ENCODE results near the gene OSBP2. TPM values are rescaled to one million over a fixed set of nuclear protein-coding genes. Genes with fewer than 3 reads are reported as not detected.
"Not testable (repeated sequence)": the region's sequence is repeated elsewhere in the genome, so short reads cannot be mapped to it uniquely, and the experiment has no call there.

OSBP2 gene
- polyA plus RNA-seq, 1 donor = 77.2 TPM

DNA sequence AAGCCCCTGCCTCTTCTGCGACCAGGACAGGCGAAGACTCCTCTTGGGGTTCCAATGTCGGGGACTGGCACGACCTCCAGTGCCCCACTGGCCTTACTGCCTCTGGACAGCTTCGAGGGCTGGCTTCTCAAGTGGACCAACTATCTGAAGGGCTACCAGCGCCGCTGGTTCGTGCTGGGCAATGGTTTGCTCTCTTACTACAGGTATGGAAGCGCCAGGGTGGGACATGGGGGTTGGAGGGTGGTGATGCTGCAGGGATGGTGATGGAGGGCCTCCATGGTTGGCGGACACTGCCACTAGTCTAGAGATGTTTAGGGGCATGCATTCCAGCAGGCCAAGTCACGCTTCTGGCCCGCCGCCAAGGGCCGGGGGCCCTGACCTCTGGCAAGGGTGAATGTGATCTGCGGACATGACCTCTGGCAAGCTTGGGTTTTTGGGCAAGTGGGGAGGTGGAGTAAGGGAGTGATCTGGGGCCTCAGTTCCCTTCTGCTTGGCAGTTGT is 727 bp downstream of the OSBP2 start:
- H3K27ac ChIP-seq (ENCODE audit: low read length) = no peak overlapping the region
- no CpG with 5 or more reads among the region's 15 CpGs for WGBS (ENCODE audit: insufficient coverage, low lambda C conversion rate)
- no peaks in the 10 kb centered on the region for H3K9me3 ChIP-seq (ENCODE audit: control insufficient read depth, low read depth, low read length)
- H3K36me3 ChIP-seq (ENCODE audit: control insufficient read depth, insufficient read depth, low read length) = no peaks in the 10 kb centered on the region
- peak overlapping the region; percentile 75 for H3K4me3 ChIP-seq (ENCODE audit: low read length)
- DNase-seq = no peak
- H3K27me3 ChIP-seq (ENCODE audit: control insufficient read depth, insufficient read depth, low read length) = peaks cover 10% of the 10 kb centered on the region
- peaks cover 5% of the 10 kb centered on the region for H3K4me1 ChIP-seq (ENCODE audit: control insufficient read depth, insufficient read depth, low read length)

DNA sequence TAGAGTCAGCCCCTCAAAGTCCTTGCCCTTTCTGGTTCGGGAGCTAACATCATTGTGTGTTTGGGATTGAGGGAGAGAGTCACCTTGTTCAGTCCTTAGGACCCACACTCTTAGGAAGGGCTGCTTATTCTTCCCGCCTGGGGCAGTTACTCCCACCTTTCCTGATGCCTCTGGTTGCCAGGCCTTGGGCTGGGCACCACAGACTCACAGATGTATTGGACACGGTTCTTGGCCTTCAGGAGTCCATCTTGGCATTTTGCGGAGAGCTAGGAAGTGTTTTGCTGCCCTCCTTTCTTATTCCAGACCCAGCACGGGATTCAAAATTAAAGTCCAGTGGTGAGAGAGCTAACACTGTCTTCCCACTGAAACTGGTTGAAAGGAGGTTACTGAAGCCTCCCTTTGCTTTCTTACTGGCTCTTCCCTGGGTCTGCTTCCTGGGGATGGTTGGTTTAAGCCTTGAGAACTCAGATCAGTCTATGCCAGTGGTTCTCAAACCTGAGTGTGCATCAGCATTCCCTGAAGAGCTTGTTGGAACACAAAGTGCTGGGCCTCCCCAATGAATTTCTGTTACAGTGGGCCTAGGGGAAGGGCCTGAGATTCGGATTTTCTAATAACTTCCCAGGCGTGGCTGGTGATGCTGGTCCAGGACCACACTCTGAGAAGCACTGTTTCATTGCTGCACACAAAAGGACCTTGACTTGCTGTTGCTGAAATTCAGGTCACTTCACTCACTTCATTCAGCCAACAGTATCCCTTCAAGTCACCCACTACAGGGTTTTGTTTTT is 1.4 kb downstream of the OSBP2 start:
- H3K9me3 ChIP-seq (ENCODE audit: control insufficient read depth, low read depth, low read length) = no peaks in the 10 kb centered on the region
- H3K36me3 ChIP-seq (ENCODE audit: control insufficient read depth, insufficient read depth, low read length) = no peaks in the 10 kb centered on the region
- H3K4me1 ChIP-seq (ENCODE audit: control insufficient read depth, insufficient read depth, low read length) = peaks cover 5% of the 10 kb centered on the region
- H3K27ac ChIP-seq (ENCODE audit: low read length) = no peak overlapping the region
- WGBS (ENCODE audit: insufficient coverage, low lambda C conversion rate) = no CpG with 5 or more reads among the region's 7 CpGs
- H3K4me3 ChIP-seq (ENCODE audit: low read length) = no peak overlapping the region
- DNase-seq = no peak
- peaks cover 10% of the 10 kb centered on the region for H3K27me3 ChIP-seq (ENCODE audit: control insufficient read depth, insufficient read depth, low read length)

DNA sequence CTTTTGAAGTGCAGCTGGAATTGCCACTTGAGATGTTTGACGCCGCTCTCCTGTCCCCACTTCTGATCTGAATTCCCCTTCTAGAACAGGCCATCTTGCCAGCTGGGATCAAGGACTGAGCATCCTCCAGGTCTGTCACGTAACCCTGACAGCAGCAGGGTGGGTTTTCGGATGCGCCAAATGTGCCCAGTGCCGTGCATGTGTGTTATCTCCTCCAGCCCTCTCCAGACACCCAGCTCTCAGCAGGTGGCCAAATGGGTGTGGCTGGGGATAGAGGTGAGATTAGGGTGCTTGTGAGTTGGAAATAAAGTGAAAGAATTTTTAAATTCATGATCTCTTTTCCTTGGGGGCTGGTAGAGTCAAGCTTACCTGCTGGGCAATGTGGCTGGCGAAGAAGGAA is 3.3 kb downstream of the OSBP2 start:
- H3K4me3 ChIP-seq (ENCODE audit: low read length) = no peak overlapping the region
- 100% methylated on average over 1 of the region's 7 CpGs for WGBS (ENCODE audit: insufficient coverage, low lambda C conversion rate)
- DNase-seq = no peak
- no peak overlapping the region for H3K27ac ChIP-seq (ENCODE audit: low read length)
- H3K27me3 ChIP-seq (ENCODE audit: control insufficient read depth, insufficient read depth, low read length) = peaks cover 10% of the 10 kb centered on the region
- H3K4me1 ChIP-seq (ENCODE audit: control insufficient read depth, insufficient read depth, low read length) = peaks cover 5% of the 10 kb centered on the region
- no peaks in the 10 kb centered on the region for H3K9me3 ChIP-seq (ENCODE audit: control insufficient read depth, low read depth, low read length)
- no peaks in the 10 kb centered on the region for H3K36me3 ChIP-seq (ENCODE audit: control insufficient read depth, insufficient read depth, low read length)

DNA sequence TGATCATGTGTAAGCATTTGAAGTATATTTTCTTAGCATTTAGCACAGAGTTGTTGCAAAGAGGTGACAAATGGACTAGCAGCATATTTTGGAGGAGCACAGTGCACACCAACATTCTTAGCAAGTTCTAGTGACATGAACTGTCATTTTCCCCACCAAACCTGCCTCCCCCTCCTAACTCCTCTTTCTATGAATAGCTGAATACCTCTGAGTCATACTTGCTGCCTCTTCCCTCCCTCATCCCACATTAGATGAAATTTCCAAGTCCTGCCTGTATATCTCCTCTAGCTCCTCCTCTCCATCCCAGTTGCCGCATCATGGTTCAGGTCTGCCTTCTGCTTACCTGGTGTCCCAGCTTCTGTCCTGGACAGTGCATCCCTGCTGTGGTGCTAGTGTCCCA is 7.2 kb downstream of the OSBP2 start:
- H3K9me3 ChIP-seq (ENCODE audit: control insufficient read depth, low read depth, low read length) = no peaks in the 10 kb centered on the region
- no peaks in the 10 kb centered on the region for H3K36me3 ChIP-seq (ENCODE audit: control insufficient read depth, insufficient read depth, low read length)
- WGBS (ENCODE audit: insufficient coverage, low lambda C conversion rate) = no CpG with 5 or more reads among the region's 1 CpG
- no peaks in the 10 kb centered on the region for H3K4me1 ChIP-seq (ENCODE audit: control insufficient read depth, insufficient read depth, low read length)
- no peak overlapping the region for H3K27ac ChIP-seq (ENCODE audit: low read length)
- H3K4me3 ChIP-seq (ENCODE audit: low read length) = no peak overlapping the region
- H3K27me3 ChIP-seq (ENCODE audit: control insufficient read depth, insufficient read depth, low read length) = no peaks in the 10 kb centered on the region
- no peak for DNase-seq

DNA sequence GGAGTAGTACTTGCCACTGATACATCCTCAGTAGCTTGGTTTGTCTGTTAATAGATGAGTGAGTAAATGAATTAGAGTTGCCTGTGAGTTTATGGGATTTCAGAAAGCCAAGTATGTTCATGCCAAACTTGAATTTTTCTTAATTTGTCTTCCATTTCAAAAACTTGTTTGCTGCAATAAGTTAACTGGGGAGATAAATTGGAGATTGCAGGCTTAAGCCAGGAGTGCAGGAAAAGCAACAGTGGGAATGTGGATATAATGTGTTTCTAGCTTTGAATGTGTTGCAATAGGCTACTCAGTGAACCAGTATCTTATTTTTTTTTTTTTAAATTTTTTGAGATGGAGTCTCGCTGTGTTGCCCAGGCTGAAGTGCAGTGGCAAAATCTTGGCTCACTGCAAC is 8.2 kb downstream of the OSBP2 start:
- no peaks in the 10 kb centered on the region for H3K9me3 ChIP-seq (ENCODE audit: control insufficient read depth, low read depth, low read length)
- H3K27ac ChIP-seq (ENCODE audit: low read length) = no peak overlapping the region
- no peak overlapping the region for H3K4me3 ChIP-seq (ENCODE audit: low read length)
- H3K4me1 ChIP-seq (ENCODE audit: control insufficient read depth, insufficient read depth, low read length) = no peaks in the 10 kb centered on the region
- H3K36me3 ChIP-seq (ENCODE audit: control insufficient read depth, insufficient read depth, low read length) = no peaks in the 10 kb centered on the region
- no peak for DNase-seq
- no CpG with 5 or more reads among the region's 1 CpG for WGBS (ENCODE audit: insufficient coverage, low lambda C conversion rate)
- no peaks in the 10 kb centered on the region for H3K27me3 ChIP-seq (ENCODE audit: control insufficient read depth, insufficient read depth, low read length)

DNA sequence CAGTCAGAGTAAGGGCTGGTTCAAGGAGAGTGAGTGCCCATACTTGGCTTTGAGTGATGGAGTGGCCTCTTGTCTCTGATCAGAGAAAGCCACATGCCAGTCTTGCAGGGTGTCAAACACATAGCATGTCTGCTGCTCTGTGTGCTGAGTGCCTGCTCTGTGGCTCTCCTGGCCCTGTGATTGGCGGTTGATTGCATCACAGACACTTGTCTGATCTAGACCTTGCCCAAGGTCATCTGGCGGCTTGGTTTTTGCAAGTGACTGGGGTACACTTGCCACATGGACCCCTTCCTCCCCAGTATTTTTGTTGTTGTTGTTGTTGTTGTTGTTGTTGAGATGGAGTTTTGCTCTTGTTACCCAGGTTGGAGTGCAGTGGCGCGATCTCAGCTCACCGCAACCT is 10.3 kb downstream of the OSBP2 start:
- Histone ChIP-seq H3K27me3 (ENCODE audit: control insufficient read depth, insufficient read depth, low read length) (no peaks in the 10 kb centered on the region), H3K4me1 (ENCODE audit: control insufficient read depth, insufficient read depth, low read length) (no peaks in the 10 kb centered on the region), H3K36me3 (ENCODE audit: control insufficient read depth, insufficient read depth, low read length) (no peaks in the 10 kb centered on the region), H3K27ac (ENCODE audit: low read length) (no peak overlapping the region), H3K9me3 (ENCODE audit: control insufficient read depth, low read depth, low read length) (no peaks in the 10 kb centered on the region), H3K4me3 (ENCODE audit: low read length) (no peak overlapping the region)
- no CpG with 5 or more reads among the region's 5 CpGs for WGBS (ENCODE audit: insufficient coverage, low lambda C conversion rate)
- no peak for DNase-seq

DNA sequence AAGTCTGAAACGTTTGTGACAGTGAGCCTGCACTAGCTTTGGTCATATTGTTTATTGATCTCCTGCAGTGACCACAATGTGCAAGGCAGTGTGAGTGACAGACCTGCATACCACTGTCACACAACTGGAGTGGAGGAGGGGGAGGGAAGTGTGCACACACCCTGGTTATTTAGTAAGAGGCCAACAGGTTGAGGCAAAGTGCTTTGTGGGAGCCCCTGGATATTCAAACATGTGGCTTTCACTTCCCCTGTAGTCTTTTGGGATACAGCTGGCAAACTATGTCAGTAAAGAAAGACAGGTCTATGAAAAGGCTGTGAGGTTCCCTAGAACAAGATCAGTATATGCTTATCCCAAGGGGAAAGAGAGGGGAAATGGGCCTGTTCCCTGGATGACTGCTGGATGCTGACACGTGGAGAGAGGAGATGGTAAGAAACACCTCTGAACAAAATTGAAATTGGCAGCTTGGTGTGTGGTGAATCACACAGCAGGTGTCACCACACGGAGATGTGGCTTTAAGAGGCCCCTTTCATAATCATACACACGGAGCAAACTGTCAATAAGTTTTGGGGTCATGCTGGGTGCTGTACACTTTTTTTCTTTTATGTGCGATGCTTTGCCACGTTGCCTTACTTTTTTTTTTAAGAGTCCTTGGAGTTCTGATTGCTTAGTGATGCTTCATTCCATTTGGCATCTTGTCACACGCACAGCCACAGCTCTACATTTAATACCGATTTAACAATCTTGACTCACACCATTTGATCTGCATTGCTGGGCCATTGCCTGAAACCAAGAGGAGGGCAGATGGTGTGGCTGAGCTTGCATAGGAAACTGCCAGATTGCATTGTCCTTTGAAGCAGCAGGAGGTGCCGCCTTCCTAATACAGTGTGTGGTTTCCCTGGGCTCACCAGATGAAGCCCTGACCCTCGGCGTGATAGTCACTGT is 11.3 kb downstream of the OSBP2 start:
- no peak overlapping the region for H3K27ac ChIP-seq (ENCODE audit: low read length)
- no CpG with 5 or more reads among the region's 11 CpGs for WGBS (ENCODE audit: insufficient coverage, low lambda C conversion rate)
- DNase-seq = peak in 1 of 2 donors; percentile 11

DNA sequence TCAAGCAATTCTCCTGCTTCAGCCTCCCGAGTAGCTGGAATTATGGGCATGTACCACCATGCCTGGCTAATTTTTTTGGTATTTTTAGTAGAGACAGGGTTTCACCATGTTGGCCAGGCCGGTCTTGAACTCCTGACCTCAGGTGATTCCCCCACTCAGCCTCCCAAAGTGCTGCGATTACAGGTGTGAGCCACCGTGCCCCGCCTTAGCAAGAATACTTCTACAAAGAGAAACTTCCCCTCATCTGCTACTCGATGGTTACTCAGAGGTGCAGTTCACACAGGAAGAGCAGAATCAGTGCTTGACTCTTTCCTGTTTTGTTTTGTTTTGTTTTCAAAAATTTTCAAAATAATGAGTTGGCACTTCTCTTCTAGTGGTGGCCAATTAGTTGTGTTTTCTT is 15.3 kb downstream of the OSBP2 start:
- not testable (repeated sequence) for H3K4me1 ChIP-seq (ENCODE audit: control insufficient read depth, insufficient read depth, low read length); H3K27ac ChIP-seq (ENCODE audit: low read length); H3K4me3 ChIP-seq (ENCODE audit: low read length); DNase-seq; H3K27me3 ChIP-seq (ENCODE audit: control insufficient read depth, insufficient read depth, low read length); H3K36me3 ChIP-seq (ENCODE audit: control insufficient read depth, insufficient read depth, low read length); H3K9me3 ChIP-seq (ENCODE audit: control insufficient read depth, low read depth, low read length)
- 100% methylated on average over 4 of the region's 6 CpGs for WGBS (ENCODE audit: insufficient coverage, low lambda C conversion rate)

More for the DNA sequence above, 11.3 kb downstream of the OSBP2 start:
- no peak overlapping the region for H3K4me3 ChIP-seq (ENCODE audit: low read length)
- H3K27me3 ChIP-seq (ENCODE audit: control insufficient read depth, insufficient read depth, low read length) = no peaks in the 10 kb centered on the region
- no peaks in the 10 kb centered on the region for H3K9me3 ChIP-seq (ENCODE audit: control insufficient read depth, low read depth, low read length)
- no peaks in the 10 kb centered on the region for H3K4me1 ChIP-seq (ENCODE audit: control insufficient read depth, insufficient read depth, low read length)
- no peaks in the 10 kb centered on the region for H3K36me3 ChIP-seq (ENCODE audit: control insufficient read depth, insufficient read depth, low read length)

DNA sequence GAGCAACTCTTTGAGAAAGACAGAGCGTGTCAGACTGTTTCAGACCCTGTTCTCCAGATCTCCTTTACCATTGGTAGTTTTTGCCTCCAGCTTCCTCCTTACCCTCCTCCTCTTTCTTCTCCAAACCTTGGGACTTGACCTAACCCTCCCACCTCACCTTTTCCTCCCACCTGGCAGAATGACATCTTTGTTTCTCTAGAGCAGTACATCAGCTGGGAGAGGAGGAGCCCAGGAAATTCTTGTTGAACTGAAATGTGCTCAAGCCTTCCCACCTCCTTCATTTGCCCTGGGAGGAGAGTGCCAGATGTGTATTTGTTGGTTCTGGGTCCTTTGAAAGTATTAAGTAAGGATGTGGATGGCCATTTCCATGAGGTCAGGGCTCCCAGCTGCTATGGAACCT is 17.4 kb downstream of the OSBP2 start:
- no CpG with 5 or more reads among the region's 1 CpG for WGBS (ENCODE audit: insufficient coverage, low lambda C conversion rate)

DNA sequence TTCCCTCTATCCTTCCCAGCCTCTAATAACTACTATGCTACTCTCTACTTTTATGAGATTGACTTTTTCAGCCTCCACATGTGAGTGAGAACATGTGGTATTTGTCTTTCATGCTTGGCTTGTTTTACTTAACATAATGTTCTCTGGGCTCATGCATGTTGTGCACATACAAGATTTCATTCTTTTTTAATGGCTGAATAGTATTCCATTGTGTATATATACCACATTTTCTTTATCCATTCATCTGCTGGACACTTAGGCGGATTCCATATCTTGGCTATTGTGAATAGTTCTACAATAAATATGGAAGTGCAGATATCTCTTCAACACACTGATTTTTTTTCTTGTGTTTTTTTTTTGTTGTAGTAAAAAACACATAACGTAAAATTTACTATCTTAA is 19.4 kb downstream of the OSBP2 start:
- Histone ChIP-seq H3K4me1 (ENCODE audit: control insufficient read depth, insufficient read depth, low read length) (no peaks in the 10 kb centered on the region), H3K9me3 (ENCODE audit: control insufficient read depth, low read depth, low read length) (no peaks in the 10 kb centered on the region), H3K27ac (ENCODE audit: low read length) (no peak overlapping the region), H3K36me3 (ENCODE audit: control insufficient read depth, insufficient read depth, low read length) (no peaks in the 10 kb centered on the region), H3K4me3 (ENCODE audit: low read length) (no peak overlapping the region), H3K27me3 (ENCODE audit: control insufficient read depth, insufficient read depth, low read length) (no peaks in the 10 kb centered on the region)
- WGBS (ENCODE audit: insufficient coverage, low lambda C conversion rate) = 90% methylated on average over 1 of the region's 2 CpGs
- DNase-seq = no peak

More for the DNA sequence above, 17.4 kb downstream of the OSBP2 start:
- Histone ChIP-seq H3K4me1 (ENCODE audit: control insufficient read depth, insufficient read depth, low read length) (no peaks in the 10 kb centered on the region), H3K27ac (ENCODE audit: low read length) (no peak overlapping the region), H3K4me3 (ENCODE audit: low read length) (no peak overlapping the region), H3K36me3 (ENCODE audit: control insufficient read depth, insufficient read depth, low read length) (no peaks in the 10 kb centered on the region), H3K27me3 (ENCODE audit: control insufficient read depth, insufficient read depth, low read length) (no peaks in the 10 kb centered on the region), H3K9me3 (ENCODE audit: control insufficient read depth, low read depth, low read length) (no peaks in the 10 kb centered on the region)
- no peak for DNase-seq

All from large intestine (tissue), 3 donors.